Retinal pigment epithelial cell (primary cell): ENCODE data around the gene MBNL2.

ENCODE experiments used
- DNase-seq: peaks from one replicate; pipeline ENCODE4 v3.0.0-alpha.2; 2010; ENCODE audit warnings: low read depth
- H3K4me3 ChIP-seq: 2 replicates; pipeline ENCODE4 v1.5.1; 2011; ENCODE audit warnings: mild to moderate bottlenecking, low read length, control low read depth, moderate library complexity
- CTCF ChIP-seq: conservative IDR thresholded peaks from 2 replicates; pipeline ENCODE4 v1.5.1; 2011; ENCODE audit warnings: low read depth, low read length, control low read depth, inconsistent platforms

Gene MBNL2

GRCh38 chr13:97333983-97334382, 111.8 kb downstream of the MBNL2 start:
- DNase-seq = no peak
- peak; percentile 9 for TF ChIP-seq CTCF
- no peak overlapping the region for H3K4me3 ChIP-seq

GRCh38 chr13:97334690-97335089, 112.6 kb downstream of the MBNL2 start:
- DNase-seq = no peak
- TF ChIP-seq CTCF = no peak
- no peak overlapping the region for H3K4me3 ChIP-seq

GRCh38 chr13:97335488-97336134, 113.5 kb downstream of the MBNL2 start:
- TF ChIP-seq CTCF = no peak
- DNase-seq = no peak
- no peak overlapping the region for H3K4me3 ChIP-seq

GRCh38 chr13:97337985-97338499, 115.9 kb downstream of the MBNL2 start:
- TF ChIP-seq CTCF = no peak

GRCh38 chr13:97338571-97338970, 116.4 kb downstream of the MBNL2 start:
- no peak overlapping the region for H3K4me3 ChIP-seq
- TF ChIP-seq CTCF = no peak
- no peak for DNase-seq

More at GRCh38 chr13:97337985-97338499, 115.9 kb downstream of the MBNL2 start:
- no peak for DNase-seq
- no peak overlapping the region for H3K4me3 ChIP-seq

GRCh38 chr13:97339019-97339987, 117.2 kb downstream of the MBNL2 start:
- H3K4me3 ChIP-seq = no peak overlapping the region
- no peak for TF ChIP-seq CTCF
- DNase-seq = peak; percentile 90
